Coronary artery (tissue), 2 donors: ENCODE measurements around the gene CNDP2.

Source experiments
- DNase-seq: peaks from one replicate; pipeline ENCODE4 v3.0.0-alpha.2; 2017; ENCODE audit warnings: low spot score
- H3K27ac ChIP-seq, 2 donors: fragments of 200-600 bp; sonication (generic); one replicate each; pipeline ENCODE4 v1.5.1; 2016 to 2019
- H3K4me3 ChIP-seq: fragments of 200-600 bp; sonication (generic); 2 replicates; pipeline ENCODE4 v1.5.1; 2016; ENCODE audit warnings: mild to moderate bottlenecking, moderate library complexity
- TF ChIP-seq, protein P1 (sequence below): fragments of 200-600 bp; sonication (generic); IDR thresholded peaks from one replicate; pipeline ENCODE4 v1.5.1; 2019; ENCODE audit warnings: antibody characterized with exemption

CNDP2 gene

GRCh38 chr18:74567822-74568221 lies 71.7 kb downstream of the CNDP2 start:
- Histone ChIP-seq H3K27ac (no peak overlapping the region), H3K4me3 (no peak overlapping the region)
- DNase-seq, result no peak
- TF ChIP-seq, protein P1, sequence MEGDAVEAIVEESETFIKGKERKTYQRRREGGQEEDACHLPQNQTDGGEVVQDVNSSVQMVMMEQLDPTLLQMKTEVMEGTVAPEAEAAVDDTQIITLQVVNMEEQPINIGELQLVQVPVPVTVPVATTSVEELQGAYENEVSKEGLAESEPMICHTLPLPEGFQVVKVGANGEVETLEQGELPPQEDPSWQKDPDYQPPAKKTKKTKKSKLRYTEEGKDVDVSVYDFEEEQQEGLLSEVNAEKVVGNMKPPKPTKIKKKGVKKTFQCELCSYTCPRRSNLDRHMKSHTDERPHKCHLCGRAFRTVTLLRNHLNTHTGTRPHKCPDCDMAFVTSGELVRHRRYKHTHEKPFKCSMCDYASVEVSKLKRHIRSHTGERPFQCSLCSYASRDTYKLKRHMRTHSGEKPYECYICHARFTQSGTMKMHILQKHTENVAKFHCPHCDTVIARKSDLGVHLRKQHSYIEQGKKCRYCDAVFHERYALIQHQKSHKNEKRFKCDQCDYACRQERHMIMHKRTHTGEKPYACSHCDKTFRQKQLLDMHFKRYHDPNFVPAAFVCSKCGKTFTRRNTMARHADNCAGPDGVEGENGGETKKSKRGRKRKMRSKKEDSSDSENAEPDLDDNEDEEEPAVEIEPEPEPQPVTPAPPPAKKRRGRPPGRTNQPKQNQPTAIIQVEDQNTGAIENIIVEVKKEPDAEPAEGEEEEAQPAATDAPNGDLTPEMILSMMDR, result no peak

- no peak overlapping the region for H3K4me3 ChIP-seq
- no peak for DNase-seq
- H3K27ac ChIP-seq, result no peak overlapping the region
- TF ChIP-seq, protein P1, result no peak
Observed at GRCh38 chr18:74569401-74569800, 73.2 kb downstream of the CNDP2 start.

GRCh38 chr18:74570266-74570665 lies 74.1 kb downstream of the CNDP2 start:
- TF ChIP-seq, protein P1, result no peak
- DNase-seq, result no peak
- Histone ChIP-seq H3K27ac (no peak overlapping the region), H3K4me3 (no peak overlapping the region)

DNA sequence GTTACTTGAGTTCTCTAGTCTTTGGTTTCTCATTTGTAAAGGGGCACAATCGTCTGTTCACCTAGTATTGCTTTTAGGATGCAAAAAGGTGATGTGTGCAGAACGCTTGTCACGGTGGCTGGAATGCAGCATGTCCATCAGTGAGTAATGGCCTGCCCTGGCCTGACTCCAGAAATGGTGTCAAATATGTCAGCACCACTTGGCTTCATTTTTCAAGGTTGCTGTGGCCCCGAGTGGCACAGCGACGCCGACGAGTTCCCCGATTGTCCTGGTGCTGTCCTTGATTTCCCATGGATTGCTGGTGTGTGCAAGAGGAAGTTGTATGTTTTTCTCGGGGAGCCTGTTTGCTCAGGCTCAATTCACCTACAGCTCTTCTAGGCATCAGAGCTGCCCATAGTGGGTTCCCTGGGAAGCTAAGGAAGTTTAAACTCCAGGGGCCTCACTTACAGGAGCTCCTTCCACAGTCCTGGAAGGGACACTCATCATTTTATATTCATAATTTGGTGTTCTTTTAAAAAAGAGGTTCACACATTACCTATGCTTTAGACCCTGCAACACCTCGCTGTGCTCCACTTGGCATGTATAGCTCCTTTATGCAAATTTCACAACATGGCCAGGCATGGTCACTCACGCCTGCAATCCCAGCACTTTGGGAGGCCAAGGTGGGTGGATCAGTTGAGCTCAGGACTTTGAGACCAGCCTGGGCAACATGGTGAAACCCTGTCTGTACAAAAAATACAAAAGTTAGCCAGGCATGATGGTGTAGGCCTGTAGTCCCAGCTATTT lies 75.9 kb downstream of the CNDP2 start:
- TF ChIP-seq, protein P1, result no peak
- Histone ChIP-seq H3K27ac (no peak overlapping the region), H3K4me3 (no peak overlapping the region)
- DNase-seq, result no peak

DNA sequence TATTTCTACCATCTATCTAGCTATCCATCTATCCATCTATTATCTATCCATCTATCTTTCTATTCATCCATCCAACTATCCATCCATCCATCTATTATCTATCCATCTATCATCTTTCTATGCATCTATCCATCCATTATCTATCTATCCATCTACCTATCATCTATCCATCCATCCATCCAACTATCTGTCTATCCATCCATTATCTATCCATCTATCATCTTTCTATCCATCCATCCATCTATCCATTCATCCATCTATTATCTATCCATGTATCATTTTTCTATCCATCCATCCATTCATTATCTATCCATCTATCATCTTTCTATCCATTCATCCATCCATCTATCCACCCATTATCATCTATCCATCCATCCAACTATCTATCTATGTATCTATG lies 76.9 kb downstream of the CNDP2 start:
- DNase-seq, result no peak
- H3K27ac ChIP-seq, result no peak overlapping the region
- TF ChIP-seq, protein P1, result no peak
- H3K4me3 ChIP-seq, result no peak overlapping the region
